ENCODE data around the gene KIFC1. TPM values are rescaled to one million over a fixed set of nuclear protein-coding genes. Genes with fewer than 3 reads are reported as not detected.

The KIFC1 gene
- total RNA-seq, 1 donor from 2014 or later: 31.3 TPM

DNA sequence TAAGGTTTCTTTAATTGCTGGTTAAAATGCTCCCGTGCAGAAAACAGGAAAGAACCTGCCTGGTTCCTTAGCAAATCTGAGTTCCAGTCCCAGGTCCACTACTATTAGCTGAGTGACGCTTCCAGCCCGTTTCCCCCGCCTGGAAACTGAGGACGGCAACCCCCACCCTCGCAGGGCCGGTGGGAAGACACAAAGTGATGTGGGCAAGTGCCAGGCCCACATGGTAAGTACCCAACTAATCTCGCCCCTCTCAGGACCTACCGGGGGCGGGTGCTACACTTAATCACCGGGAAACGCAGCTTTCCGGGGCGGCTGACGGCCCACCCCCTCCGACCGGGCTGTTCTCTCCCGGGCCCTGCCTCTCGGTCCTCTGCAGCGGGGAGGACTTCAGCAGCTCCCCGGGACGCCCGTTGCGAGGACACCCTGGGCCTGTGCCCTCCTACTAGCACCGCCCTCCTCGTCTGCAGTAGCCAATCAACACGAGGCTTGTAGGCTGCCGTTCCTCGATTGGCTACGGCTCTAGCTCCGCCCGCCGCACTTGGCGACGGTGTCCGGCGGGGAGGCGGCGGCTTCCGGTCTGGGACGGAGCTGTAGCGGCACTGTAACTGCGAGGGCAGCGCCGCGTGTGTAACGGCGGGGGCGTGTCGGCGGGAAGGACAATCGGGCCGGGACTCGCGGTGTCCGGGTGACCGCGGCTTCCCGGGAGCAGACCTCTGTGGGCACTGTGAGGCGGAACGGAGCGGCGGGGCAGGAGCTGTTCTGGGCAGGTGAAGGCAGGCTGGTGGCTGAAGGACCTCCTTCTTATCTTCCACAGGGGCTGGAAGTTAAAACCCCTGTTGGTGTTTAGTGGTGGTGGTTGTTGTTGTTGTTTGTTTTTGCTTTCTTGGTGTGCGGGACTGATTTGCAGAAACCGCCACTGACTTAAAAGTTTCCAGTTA lies 62.7 kb downstream of the KIFC1 start, which contains the start of gene ZBTB9:
Gene ZBTB9 (plus strand): TSS at position 568 of the 938 bp plus-strand sequence. CDS start 525 bp downstream, outside the sequence.
- peak within 1 kb of the TSS; percentile 90 for H3K27ac Mint-ChIP-seq
- peak; percentile 88 to 93 for DNase-seq (ENCODE audit: low spot score in 2 of 2, unreplicated experiment in 2 of 2)
- H3K27me3 Mint-ChIP-seq (ENCODE audit: low read depth): no peaks in the 10 kb centered on the region
- peaks cover 2% of the 10 kb centered on the region for H3K9me3 Mint-ChIP-seq
- H3K4me1 Mint-ChIP-seq: peaks cover 18% of the 10 kb centered on the region
- H3K4me3 Mint-ChIP-seq: peak within 1 kb of the TSS; percentile 97
- peaks cover 15% of the 10 kb centered on the region for H3K36me3 Mint-ChIP-seq
- TF ChIP-seq, protein P1, sequence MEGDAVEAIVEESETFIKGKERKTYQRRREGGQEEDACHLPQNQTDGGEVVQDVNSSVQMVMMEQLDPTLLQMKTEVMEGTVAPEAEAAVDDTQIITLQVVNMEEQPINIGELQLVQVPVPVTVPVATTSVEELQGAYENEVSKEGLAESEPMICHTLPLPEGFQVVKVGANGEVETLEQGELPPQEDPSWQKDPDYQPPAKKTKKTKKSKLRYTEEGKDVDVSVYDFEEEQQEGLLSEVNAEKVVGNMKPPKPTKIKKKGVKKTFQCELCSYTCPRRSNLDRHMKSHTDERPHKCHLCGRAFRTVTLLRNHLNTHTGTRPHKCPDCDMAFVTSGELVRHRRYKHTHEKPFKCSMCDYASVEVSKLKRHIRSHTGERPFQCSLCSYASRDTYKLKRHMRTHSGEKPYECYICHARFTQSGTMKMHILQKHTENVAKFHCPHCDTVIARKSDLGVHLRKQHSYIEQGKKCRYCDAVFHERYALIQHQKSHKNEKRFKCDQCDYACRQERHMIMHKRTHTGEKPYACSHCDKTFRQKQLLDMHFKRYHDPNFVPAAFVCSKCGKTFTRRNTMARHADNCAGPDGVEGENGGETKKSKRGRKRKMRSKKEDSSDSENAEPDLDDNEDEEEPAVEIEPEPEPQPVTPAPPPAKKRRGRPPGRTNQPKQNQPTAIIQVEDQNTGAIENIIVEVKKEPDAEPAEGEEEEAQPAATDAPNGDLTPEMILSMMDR (IDR thresholded peaks at IDR 0.05; ENCODE audit: unreplicated experiment): no peak

DNA sequence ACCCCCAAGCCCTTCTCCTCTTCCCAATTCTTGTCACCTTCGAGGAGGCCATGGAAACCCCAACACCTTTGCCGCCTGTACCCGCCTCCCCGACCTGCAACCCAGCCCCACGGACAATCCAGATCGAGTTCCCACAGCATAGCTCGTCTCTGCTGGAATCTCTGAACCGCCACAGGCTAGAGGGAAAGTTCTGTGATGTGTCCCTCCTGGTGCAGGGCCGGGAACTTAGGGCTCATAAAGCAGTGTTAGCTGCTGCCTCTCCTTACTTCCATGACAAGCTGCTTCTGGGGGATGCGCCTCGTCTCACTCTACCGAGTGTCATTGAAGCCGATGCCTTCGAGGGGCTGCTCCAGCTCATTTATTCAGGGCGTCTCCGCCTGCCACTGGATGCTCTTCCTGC lies 63.4 kb downstream of the KIFC1 start:
- H3K27ac Mint-ChIP-seq: peak overlapping the region; percentile 86
- H3K9me3 Mint-ChIP-seq: peaks cover 6% of the 10 kb centered on the region
- DNase-seq (ENCODE audit: low spot score in 2 of 2, unreplicated experiment in 2 of 2): no peak
- TF ChIP-seq, protein P1 (IDR thresholded peaks at IDR 0.05; ENCODE audit: unreplicated experiment): no peak
- H3K36me3 Mint-ChIP-seq: peaks cover 15% of the 10 kb centered on the region
- peak overlapping the region; percentile 97 for H3K4me3 Mint-ChIP-seq
- H3K27me3 Mint-ChIP-seq (ENCODE audit: low read depth): peaks cover 2% of the 10 kb centered on the region
- peaks cover 18% of the 10 kb centered on the region for H3K4me1 Mint-ChIP-seq

DNA sequence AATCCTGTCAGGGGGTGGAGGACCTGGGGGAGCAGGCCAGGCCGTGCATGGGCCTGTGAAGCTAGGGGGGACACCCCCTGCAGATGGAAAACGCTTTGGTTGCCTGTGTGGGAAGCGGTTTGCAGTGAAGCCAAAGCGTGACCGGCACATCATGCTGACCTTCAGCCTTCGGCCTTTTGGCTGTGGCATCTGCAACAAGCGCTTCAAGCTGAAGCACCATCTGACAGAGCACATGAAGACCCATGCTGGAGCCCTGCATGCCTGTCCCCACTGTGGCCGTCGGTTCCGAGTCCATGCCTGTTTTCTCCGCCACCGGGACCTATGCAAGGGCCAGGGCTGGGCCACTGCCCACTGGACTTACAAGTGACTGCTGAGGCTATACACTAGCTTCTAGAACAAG lies 64.5 kb downstream of the KIFC1 start:
- Mint-ChIP-seq H3K36me3 (peaks cover 15% of the 10 kb centered on the region), H3K4me3 (peak overlapping the region; percentile 97), H3K27me3 (ENCODE audit: low read depth) (peaks cover 3% of the 10 kb centered on the region), H3K4me1 (peaks cover 18% of the 10 kb centered on the region), H3K9me3 (peaks cover 6% of the 10 kb centered on the region), H3K27ac (no peak overlapping the region)
- DNase-seq (ENCODE audit: low spot score in 2 of 2, unreplicated experiment in 2 of 2): no peak
- TF ChIP-seq, protein P1 (IDR thresholded peaks at IDR 0.05; ENCODE audit: unreplicated experiment): no peak

DNA sequence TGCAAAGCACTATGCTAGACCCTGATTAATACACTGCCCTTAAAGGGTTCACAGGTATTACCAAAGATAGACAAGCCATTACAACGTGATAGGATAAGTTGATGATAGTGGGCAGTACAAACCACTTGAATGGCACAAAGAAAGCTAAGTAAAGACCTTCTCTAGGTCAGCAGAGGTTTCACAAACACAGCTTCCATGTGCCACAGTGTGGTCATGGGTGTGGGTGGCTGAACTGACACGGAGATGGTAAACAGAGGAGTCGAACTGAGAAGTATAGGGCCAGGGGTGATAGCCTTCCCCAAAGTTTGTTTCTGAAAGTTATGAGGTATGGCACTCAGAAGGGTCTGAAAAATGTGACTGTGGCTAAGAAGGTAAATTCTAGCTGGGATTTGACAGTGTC lies 67.1 kb downstream of the KIFC1 start:
- TF ChIP-seq, protein P1 (IDR thresholded peaks at IDR 0.05; ENCODE audit: unreplicated experiment): no peak
- Mint-ChIP-seq H3K9me3 (peaks cover 6% of the 10 kb centered on the region), H3K27ac (no peak overlapping the region), H3K27me3 (ENCODE audit: low read depth) (peaks cover 14% of the 10 kb centered on the region), H3K36me3 (peaks cover 15% of the 10 kb centered on the region), H3K4me3 (no peak overlapping the region), H3K4me1 (peaks cover 15% of the 10 kb centered on the region)
- DNase-seq (ENCODE audit: low spot score in 2 of 2, unreplicated experiment in 2 of 2): no peak

DNA sequence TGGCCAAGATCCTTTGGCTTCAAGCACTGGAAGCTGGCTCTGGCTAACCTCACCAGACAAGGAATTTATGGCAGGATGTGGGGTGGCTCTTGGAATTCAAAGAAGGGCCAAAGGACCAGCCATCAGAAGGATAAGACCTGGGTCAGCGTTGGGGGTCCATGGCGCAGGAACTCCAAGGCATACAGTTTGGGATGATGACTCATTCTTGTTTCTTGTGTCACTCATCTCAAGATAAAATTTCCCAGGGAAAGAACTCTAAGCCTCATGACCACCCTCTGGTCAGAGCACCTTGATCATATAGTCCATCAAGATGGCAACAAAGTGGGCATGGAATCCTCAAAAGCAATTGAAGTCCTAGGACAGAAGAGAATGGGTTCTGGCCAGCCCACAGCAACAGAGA lies 67.6 kb downstream of the KIFC1 start:
- H3K9me3 Mint-ChIP-seq: peaks cover 6% of the 10 kb centered on the region
- peaks cover 12% of the 10 kb centered on the region for H3K4me1 Mint-ChIP-seq
- peaks cover 15% of the 10 kb centered on the region for H3K36me3 Mint-ChIP-seq
- DNase-seq (ENCODE audit: low spot score in 2 of 2, unreplicated experiment in 2 of 2): no peak
- TF ChIP-seq, protein P1 (IDR thresholded peaks at IDR 0.05; ENCODE audit: unreplicated experiment): no peak
- H3K27me3 Mint-ChIP-seq (ENCODE audit: low read depth): peaks cover 15% of the 10 kb centered on the region
- no peak overlapping the region for H3K27ac Mint-ChIP-seq
- no peak overlapping the region for H3K4me3 Mint-ChIP-seq

Small RNAs within 50 kb of the gene (microRNA-seq; reads per million reads assigned to microRNA genes)
- gene MIR5004: not detected

Other genes with a start within 250 kb of the KIFC1 start
- gene COL11A2, start 199.4 kb upstream of the KIFC1 start, total RNA-seq: 12.6 to 14.4 TPM (median 14.2 TPM) in 3 replicates
- 67.6 to 70.4 TPM (median 70.3 TPM) in 3 replicates for gene RXRB, start 191.2 kb upstream of the KIFC1 start, total RNA-seq
- 138 to 140 TPM (median 140 TPM) in 3 replicates for gene SLC39A7, start 191.0 kb upstream of the KIFC1 start, total RNA-seq
- gene HSD17B8, start 187.2 kb upstream of the KIFC1 start, total RNA-seq: 15.0 to 15.3 TPM (median 15.1 TPM) in 3 replicates
- 55.8 to 59.0 TPM (median 56.0 TPM) in 3 replicates for gene RING1, start 183.3 kb upstream of the KIFC1 start, total RNA-seq
- 67.2 to 69.8 TPM (median 69.6 TPM) in 3 replicates for gene VPS52, start 119.9 kb upstream of the KIFC1 start, total RNA-seq
- 2,626 to 2,771 TPM (median 2,750 TPM) in 3 replicates for gene RPS18, start 119.7 kb upstream of the KIFC1 start, total RNA-seq
- 3.9 to 4.6 TPM (median 4.3 TPM) in 3 replicates for gene B3GALT4, start 114.7 kb upstream of the KIFC1 start, total RNA-seq
- gene WDR46, start 102.6 kb upstream of the KIFC1 start, total RNA-seq: 46.2 to 53.6 TPM (median 52.0 TPM) in 3 replicates
- gene PFDN6, start 102.2 kb upstream of the KIFC1 start, total RNA-seq: 38.7 to 43.0 TPM (median 39.9 TPM) in 3 replicates
- gene RGL2, start 92.9 kb upstream of the KIFC1 start, total RNA-seq: 108 to 113 TPM (median 112 TPM) in 3 replicates
- gene TAPBP, start 77.7 kb upstream of the KIFC1 start, total RNA-seq: 62.8 to 68.3 TPM (median 64.4 TPM) in 3 replicates
- 33.2 to 36.0 TPM (median 35.8 TPM) in 3 replicates for gene ZBTB22, start 74.1 kb upstream of the KIFC1 start, total RNA-seq
- gene DAXX, start 68.9 kb upstream of the KIFC1 start, total RNA-seq: 31.9 to 33.2 TPM (median 33.1 TPM) in 3 replicates
- 61.0 to 63.6 TPM (median 63.0 TPM) in 3 replicates for gene PHF1, start 19.2 kb downstream of the KIFC1 start, total RNA-seq
- gene CUTA, start 26.3 kb downstream of the KIFC1 start, total RNA-seq: 238 to 239 TPM (median 239 TPM) in 3 replicates
- 57.7 to 66.1 TPM (median 65.1 TPM) in 3 replicates for gene SYNGAP1, start 28.2 kb downstream of the KIFC1 start, total RNA-seq
- 9.6 to 10.2 TPM (median 10.0 TPM) in 3 replicates for gene ZBTB9, start 62.8 kb downstream of the KIFC1 start, total RNA-seq
- 14.0 to 15.1 TPM (median 15.0 TPM) in 3 replicates for gene BAK1, start 188.5 kb downstream of the KIFC1 start, total RNA-seq
- gene ITPR3, start 229.5 kb downstream of the KIFC1 start, total RNA-seq: 6.3 to 6.4 TPM (median 6.4 TPM) in 3 replicates